ENCODE results near the gene PCF11.
A peak's percentile ranks its signal among the peaks of the same experiment; 100 is the strongest.

Gene PCF11

DNA sequence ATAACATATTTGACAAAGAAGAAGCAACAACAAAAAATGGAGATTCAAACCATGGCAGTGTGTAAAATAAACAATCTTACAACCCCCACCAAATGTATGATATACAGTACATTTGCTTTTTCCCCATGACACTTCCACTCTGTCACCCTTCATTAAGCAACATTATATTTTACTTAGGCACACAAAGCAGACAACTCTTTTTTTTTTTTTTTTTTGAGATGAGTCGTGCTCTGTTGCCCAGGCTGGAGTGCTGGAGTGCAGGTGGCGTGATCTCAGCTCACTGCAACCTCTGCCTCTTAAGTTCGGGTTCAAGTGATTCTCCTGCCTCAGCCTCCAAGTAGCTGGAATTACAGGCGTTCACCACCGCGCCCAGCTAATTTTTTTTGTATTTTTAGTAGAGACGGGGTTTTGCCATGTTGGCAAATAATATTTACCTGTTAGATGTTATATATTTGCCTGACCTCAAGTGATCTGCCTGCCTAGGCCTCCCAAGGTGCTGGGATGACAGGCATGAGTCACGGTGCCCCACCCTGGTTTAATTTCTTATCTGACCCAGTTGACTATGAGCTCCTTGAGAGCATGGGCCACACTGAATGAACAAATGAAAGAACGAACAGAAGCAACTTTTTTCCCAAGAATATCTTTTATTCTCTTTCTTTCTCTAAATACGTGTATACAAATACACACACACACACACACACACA, 5.5 kb upstream of the PCF11 start:
- no peak for DNase-seq (ENCODE audit: insufficient read length, low spot score)
- TF ChIP-seq POU2F2 (IDR thresholded peaks at IDR 0.05; ENCODE audit: low read depth, low read length) (no peak), SPI1 (IDR thresholded peaks at IDR 0.05; ENCODE audit: low read depth, low read length) (no peak), POLR2A (IDR thresholded peaks at IDR 0.05; ENCODE audit: low read depth, low read length) (no peak), PAX5 (IDR thresholded peaks at IDR 0.05; ENCODE audit: insufficient read depth, low read length, severe bottlenecking) (no peak), TAF1 (IDR thresholded peaks at IDR 0.05; ENCODE audit: low read depth, low read length) (no peak)
- no peak for FAIRE-seq

DNA sequence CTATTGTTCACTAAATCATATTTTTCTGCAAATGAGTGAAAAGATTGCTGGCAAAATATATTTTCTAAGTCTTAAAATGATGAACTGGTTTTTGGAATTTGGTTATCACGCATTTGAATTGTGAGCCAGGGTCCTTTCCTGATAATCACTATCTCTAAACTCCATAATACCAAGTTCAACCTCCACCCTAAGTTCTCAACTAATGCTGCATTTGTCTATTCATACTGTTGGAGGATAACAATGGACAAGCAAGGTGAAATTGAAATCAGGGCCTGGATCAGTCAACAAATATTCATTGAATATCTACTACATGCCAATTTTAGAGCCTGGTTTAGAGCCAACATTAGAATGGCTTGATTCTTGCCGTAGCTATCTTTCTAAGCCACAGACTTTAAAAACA, 4.7 kb upstream of the PCF11 start:
- DNase-seq (ENCODE audit: insufficient read length, low spot score) (no peak), FAIRE-seq (no peak)
- TF ChIP-seq POLR2A (IDR thresholded peaks at IDR 0.05; ENCODE audit: low read depth, low read length) (no peak), TAF1 (IDR thresholded peaks at IDR 0.05; ENCODE audit: low read depth, low read length) (no peak), PAX5 (IDR thresholded peaks at IDR 0.05; ENCODE audit: insufficient read depth, low read length, severe bottlenecking) (no peak), POLR2AphosphoS5 (IDR thresholded peaks at IDR 0.05; ENCODE audit: low read depth, low read length) (no peak), POU2F2 (IDR thresholded peaks at IDR 0.05; ENCODE audit: low read depth, low read length) (no peak), SPI1 (IDR thresholded peaks at IDR 0.05; ENCODE audit: low read depth, low read length) (no peak)

DNA sequence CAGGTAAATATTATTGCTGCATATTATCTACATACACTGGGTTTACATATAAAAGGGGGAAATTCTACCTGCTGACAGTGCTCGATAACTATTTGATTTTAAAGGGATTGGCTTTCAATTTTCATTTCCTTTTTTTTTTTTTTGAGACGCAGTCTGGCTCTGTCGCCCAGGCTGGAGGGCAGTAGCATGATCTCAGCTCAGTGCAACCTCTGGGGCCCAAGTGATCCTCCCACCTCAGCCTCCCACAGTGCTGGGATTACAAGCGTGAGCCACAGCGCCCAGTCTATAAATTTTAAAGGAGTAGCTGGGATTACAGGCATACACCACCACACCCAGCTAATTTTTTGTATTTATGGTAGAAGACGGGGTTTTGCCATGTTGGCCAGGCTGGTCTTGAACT, 3.2 kb upstream of the PCF11 start:
- no peak for DNase-seq (ENCODE audit: insufficient read length, low spot score)
- no peak for FAIRE-seq
- TF ChIP-seq SPI1 (IDR thresholded peaks at IDR 0.05; ENCODE audit: low read depth, low read length): peak; percentile 21; the same call in 1 of the 2 replicates
- TF ChIP-seq PAX5 (IDR thresholded peaks at IDR 0.05; ENCODE audit: insufficient read depth, low read length, severe bottlenecking): no peak

DNA sequence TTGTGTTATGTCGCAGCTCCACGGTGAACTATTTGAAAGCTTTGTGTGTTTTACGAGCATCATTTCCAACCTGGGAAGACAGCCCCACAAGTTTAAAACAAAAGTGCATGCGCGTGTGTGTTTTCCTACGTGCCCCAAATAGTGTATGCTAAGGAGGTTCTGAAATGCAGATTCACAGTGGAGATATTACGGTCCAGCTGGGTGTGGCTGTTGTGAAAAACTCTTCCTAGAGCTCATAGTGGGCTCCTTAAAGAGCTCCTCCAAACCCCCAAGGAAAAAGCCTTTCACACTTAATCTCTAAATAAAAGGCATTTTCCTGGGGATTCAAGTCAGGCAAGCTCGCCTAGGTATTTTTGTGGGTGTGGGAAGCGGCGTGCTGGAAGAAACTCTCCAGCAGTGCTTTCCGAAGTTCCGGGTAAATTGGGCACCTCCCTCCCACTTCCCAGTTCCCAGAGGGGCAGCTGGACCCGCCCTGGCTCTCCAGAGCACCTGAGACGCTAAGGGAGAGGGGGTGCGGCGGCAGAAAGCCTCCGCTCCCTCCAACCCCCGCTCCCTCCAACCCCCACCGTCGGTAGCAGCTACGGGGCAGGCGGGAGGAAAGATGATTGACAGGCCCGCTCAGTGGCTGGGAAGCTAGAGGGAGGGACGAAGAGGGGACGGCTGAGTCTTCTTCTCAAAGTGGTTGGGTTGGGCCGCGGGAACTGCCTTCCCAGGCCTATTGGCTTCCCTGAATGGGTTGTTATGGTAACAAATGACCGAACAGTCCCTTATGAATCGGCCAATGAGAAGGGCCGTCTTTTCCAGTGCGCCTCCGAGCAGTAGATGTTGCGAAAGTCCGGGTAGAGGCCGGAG, 561 bp upstream of the PCF11 start:
- FAIRE-seq: peak; percentile 98
- DNase-seq (ENCODE audit: insufficient read length, low spot score): peak; percentile 80
- TF ChIP-seq POU2F2 (IDR thresholded peaks at IDR 0.05; ENCODE audit: low read depth, low read length): 0 out of 2 replicates have a peak, but pooled peaks have one; percentile 8
- no peak for TF ChIP-seq TAF1 (IDR thresholded peaks at IDR 0.05; ENCODE audit: low read depth, low read length)

DNA sequence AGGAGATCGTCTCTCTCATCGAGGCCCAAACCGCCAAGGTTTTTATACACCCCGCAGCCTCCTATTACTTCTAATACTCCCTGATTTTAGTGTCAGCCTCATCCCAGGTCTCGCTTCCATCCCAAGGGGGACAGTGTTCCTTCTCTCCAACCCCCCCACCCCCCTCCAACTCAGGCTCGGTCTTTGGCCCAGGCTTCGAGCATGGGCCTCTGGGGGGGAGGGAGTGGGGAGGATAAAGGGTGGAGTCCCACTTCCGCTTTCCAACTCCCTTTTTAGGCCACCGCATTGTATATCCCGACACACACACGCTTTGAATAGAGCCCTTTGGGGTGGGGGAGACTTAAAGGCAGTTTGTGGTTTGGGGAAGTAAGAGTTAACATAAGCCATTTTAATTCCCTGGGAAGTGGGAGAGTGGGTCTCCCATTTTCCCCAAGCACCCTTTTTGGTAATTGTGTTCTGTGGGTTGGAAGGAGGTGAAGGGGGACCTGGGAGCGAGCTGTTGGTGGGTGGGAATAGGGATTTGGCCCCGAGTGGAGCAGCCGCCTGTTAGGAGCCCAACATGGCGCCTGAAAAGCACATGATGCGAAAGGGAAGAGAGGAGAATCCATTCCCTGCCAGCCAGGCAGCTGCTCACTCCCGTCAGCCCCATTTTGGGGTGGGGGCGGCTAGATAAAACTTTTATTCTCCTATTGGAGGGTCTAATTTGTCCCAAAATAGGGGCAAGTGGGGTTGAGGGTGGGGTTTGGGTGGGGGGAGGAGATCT, 844 bp downstream of the PCF11 start:
- FAIRE-seq (no peak), DNase-seq (ENCODE audit: insufficient read length, low spot score) (no peak)
- TF ChIP-seq POLR2A (IDR thresholded peaks at IDR 0.05; ENCODE audit: low read depth, low read length): no peak; the same call in 1 of the 2 replicates
- TF ChIP-seq SPI1 (IDR thresholded peaks at IDR 0.05; ENCODE audit: low read depth, low read length): peak; percentile 92
- TF ChIP-seq POU2F2 (IDR thresholded peaks at IDR 0.05; ENCODE audit: low read depth, low read length): 0 out of 2 replicates have a peak, but pooled peaks have one; percentile 11
- TF ChIP-seq TAF1 (IDR thresholded peaks at IDR 0.05; ENCODE audit: low read depth, low read length): 0 out of 2 replicates have a peak, but pooled peaks have one; percentile 10
- no peak for TF ChIP-seq PAX5 (IDR thresholded peaks at IDR 0.05; ENCODE audit: insufficient read depth, low read length, severe bottlenecking)
- peak; percentile 74 for TF ChIP-seq POLR2AphosphoS5 (IDR thresholded peaks at IDR 0.05; ENCODE audit: low read depth, low read length)

DNA sequence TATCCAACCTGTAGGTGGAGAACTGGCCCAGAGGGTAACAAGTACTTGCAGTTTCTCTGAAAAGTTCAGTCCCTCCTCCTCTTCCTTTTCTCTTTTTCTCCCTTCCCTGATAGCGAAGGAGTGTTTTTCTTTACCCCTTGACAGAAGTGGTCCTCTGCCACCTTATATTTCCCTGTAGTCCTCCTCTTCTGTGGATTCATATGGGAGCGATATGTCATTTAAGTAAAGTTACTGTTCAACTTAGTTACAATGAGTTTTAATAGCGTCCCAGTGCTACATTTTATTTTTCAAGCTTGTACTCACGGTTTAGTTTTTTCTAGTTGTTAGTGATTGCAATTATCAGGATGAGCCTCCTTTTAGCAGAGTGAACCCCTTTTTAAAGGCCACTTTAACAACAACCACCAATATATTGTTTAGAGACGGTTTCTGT, 1.4 kb downstream of the PCF11 start:
- FAIRE-seq: no peak

DNA sequence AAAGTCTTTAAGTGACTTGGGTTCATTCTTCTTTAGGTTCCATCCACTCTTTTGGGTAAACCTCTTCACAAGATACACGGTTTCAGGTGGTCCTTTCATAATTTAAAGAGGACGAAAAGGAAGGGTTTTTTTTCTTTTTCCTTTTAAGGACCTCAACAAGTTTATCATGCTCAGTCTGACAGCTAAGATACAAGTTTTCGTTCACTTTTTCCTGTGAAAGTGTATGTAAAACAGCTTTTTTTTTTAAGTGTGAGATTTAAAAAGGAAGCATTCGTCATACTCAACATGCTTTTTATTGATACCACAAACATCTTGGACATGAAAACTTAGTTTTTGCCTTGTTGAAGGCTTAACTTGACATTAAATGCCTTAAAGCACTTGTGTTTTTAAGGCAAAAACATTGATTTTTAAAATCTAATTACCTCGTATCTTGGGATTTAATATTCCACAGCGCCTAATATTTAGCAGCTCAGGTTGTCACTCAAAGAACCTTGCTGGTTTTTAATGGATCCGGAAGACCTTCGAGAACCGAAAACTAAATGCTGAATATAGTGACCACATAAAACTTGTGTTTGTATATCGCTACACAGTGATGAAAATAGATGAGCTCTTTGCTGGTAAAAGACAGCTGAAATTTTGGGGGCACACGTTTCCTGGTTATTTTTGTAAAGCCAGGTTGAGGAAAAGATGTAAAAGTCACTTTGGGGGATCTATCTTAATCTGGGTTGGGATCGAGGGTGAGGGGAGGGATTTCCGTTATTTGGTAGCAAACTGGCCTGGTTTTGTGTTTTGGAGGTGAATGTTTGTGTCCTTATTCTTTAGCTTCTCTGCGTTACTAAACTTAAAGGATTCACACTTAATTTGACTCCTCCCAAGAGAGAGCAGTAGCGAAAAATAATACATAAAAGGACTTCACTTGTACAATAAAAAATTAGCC, 2.3 kb downstream of the PCF11 start:
- TF ChIP-seq POLR2AphosphoS5 (IDR thresholded peaks at IDR 0.05; ENCODE audit: low read depth, low read length) (no peak), PAX5 (IDR thresholded peaks at IDR 0.05; ENCODE audit: insufficient read depth, low read length, severe bottlenecking) (no peak), POLR2A (IDR thresholded peaks at IDR 0.05; ENCODE audit: low read depth, low read length) (peak; percentile 54), TAF1 (IDR thresholded peaks at IDR 0.05; ENCODE audit: low read depth, low read length) (no peak), SPI1 (IDR thresholded peaks at IDR 0.05; ENCODE audit: low read depth, low read length) (no peak), POU2F2 (IDR thresholded peaks at IDR 0.05; ENCODE audit: low read depth, low read length) (no peak)
- no peak for FAIRE-seq
- no peak for DNase-seq (ENCODE audit: insufficient read length, low spot score)

More for the DNA sequence above, 1.4 kb downstream of the PCF11 start:
- no peak for DNase-seq (ENCODE audit: insufficient read length, low spot score)
- no peak for TF ChIP-seq POLR2A (IDR thresholded peaks at IDR 0.05; ENCODE audit: low read depth, low read length)
- TF ChIP-seq SPI1 (IDR thresholded peaks at IDR 0.05; ENCODE audit: low read depth, low read length): no peak
- TF ChIP-seq TAF1 (IDR thresholded peaks at IDR 0.05; ENCODE audit: low read depth, low read length): no peak
- TF ChIP-seq POLR2AphosphoS5 (IDR thresholded peaks at IDR 0.05; ENCODE audit: low read depth, low read length): no peak
- TF ChIP-seq PAX5 (IDR thresholded peaks at IDR 0.05; ENCODE audit: insufficient read depth, low read length, severe bottlenecking): no peak
- no peak for TF ChIP-seq POU2F2 (IDR thresholded peaks at IDR 0.05; ENCODE audit: low read depth, low read length)

DNA sequence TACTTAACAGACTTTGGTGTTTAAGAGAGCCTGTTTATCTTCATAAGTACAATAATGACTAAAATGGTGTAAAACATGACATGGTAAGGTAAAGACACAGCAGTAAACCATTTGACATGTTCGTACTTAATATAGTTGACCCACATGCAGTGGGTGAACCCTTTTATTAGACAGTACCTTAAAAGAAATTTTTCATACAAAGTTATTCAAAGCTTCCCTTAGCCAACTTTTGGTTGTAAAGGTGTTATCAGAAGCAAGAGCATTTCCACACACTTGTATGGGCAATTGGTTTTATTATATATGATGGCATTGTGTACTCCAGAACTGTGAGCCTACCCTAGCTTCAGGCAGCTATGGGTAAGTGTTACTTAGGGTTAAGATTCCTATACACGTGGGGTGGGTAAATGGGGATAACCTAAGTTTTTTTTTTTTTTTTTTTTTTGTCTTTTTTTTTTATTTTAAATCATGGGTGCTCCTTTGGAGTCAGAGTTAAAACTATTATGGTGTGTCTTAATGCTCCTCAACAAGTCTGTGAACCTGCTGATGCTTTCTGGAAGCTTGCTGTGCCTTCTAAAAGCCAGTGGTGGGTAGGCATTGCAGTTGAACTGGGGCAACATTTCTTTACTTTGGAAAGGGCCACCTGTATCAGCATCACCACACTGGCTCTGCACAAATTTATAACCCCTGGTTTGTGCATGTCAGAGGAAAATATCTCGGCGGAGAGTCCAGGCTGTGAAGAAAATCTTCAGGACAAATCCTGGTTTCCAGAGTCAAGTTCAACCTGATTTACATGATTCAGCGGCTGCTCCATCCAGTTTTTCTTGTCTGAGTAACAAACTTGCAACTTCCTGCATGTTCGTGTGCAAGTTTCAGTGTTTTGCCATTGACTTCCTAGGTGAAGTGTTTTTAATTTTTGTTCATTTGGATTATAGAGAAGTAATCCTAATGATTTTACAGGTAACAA, 3.3 kb downstream of the PCF11 start:
- peak; percentile 42; the same call in 1 of the 2 replicates for TF ChIP-seq POLR2AphosphoS5 (IDR thresholded peaks at IDR 0.05; ENCODE audit: low read depth, low read length)
- no peak for TF ChIP-seq TAF1 (IDR thresholded peaks at IDR 0.05; ENCODE audit: low read depth, low read length)
- no peak for TF ChIP-seq SPI1 (IDR thresholded peaks at IDR 0.05; ENCODE audit: low read depth, low read length)
- TF ChIP-seq POU2F2 (IDR thresholded peaks at IDR 0.05; ENCODE audit: low read depth, low read length): 0 out of 2 replicates have a peak, but pooled peaks have one; percentile 17
- peak; percentile 53 for TF ChIP-seq POLR2A (IDR thresholded peaks at IDR 0.05; ENCODE audit: low read depth, low read length)
- DNase-seq (ENCODE audit: insufficient read length, low spot score) (no peak), FAIRE-seq (no peak)
